ENCODE results near the gene CTIF.

The CTIF gene

GRCh38 chr18:48600046-48600445 is 61.2 kb downstream of the CTIF start:
- WGBS: 99% methylated on average over 6 of the region's 6 CpGs
- Histone ChIP-seq H3K27me3 (ENCODE audit: control insufficient read depth in 1 of 2, insufficient read depth in 1 of 2, low read length in 2 of 2) (no peaks in the 10 kb centered on the region), H2AFZ (ENCODE audit: low read depth, low read length) (no peak overlapping the region), H3K4me1 (ENCODE audit: control insufficient read depth, insufficient read depth, low read depth, low read length) (peaks cover 15% of the 10 kb centered on the region), H2BK12ac (ENCODE audit: low read length in 2 of 2) (no peak overlapping the region), H3K9ac (ENCODE audit: low read length) (no peak overlapping the region), H2BK120ac (ENCODE audit: low read depth, low read length) (no peak overlapping the region), H3K4ac (ENCODE audit: low read depth in 1 of 2, low read length in 2 of 2) (no peak overlapping the region), H3K36me3 (ENCODE audit: control insufficient read depth in 1 of 2, insufficient read depth in 2 of 2, low read depth in 1 of 2, low read length in 2 of 2) (peaks cover 14 to 23% of the 10 kb centered on the region in 2 experiments), H4K91ac (ENCODE audit: low read length) (no peak overlapping the region), H3K79me1 (replicated peaks; ENCODE audit: low read length, poor library complexity, severe bottlenecking) (peaks cover 39% of the 10 kb centered on the region), H2BK15ac (ENCODE audit: low read depth, poor library complexity, severe bottlenecking) (no peak overlapping the region), H3K23ac (ENCODE audit: low read length in 2 of 2) (no peak overlapping the region), H3K27ac (ENCODE audit: low read length, poor library complexity, severe bottlenecking) (no peak overlapping the region), H3K4me2 (ENCODE audit: low read length, poor library complexity, severe bottlenecking) (no peak overlapping the region), H2AK5ac (ENCODE audit: low read length, severe bottlenecking) (no peak overlapping the region), H3K14ac (ENCODE audit: low read length in 2 of 2) (no peak overlapping the region), H4K8ac (ENCODE audit: low read length) (no peak overlapping the region), H2BK5ac (ENCODE audit: low read depth, low read length, poor library complexity, severe bottlenecking) (no peak overlapping the region), H3K4me3 (ENCODE audit: insufficient read depth in 1 of 2, low read depth in 1 of 2, low read length in 2 of 2) (no peak overlapping the region), H3K9me3 (ENCODE audit: control insufficient read depth, low read length) (no peaks in the 10 kb centered on the region), H3K18ac (ENCODE audit: low read depth in 1 of 2, low read length in 2 of 2) (no peak overlapping the region)
- DNase-seq: no peak

DNA sequence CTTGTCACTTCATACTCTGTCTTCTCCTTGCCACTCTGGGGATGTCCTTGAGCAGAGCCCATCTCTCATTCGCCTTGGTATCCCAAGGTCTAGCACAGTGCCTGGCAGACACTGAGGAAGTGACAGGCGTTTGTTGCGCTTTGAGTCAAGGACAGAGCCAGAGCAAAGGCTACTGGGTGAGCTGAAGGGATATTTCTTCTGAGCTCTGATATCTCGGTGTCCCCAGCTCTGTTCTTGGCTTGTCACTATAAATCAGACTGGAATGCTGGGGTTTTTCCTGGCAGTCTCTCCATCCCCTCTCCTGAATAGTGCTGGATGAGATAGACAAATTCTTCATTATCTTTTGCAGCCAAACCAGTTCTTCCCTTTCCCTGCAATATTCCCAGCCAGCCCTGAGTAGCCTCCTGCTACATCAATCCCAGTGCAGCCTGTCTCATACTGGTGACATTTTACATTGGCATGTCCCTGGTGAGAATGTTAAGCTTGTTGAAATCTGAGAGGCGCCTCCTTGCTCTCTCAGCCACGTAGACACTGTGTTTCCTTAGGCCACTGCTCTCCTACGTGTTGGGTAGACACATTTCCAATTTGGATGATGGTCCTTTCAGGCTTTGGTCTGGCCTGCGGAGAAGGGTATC is 61.7 kb downstream of the CTIF start:
- Histone ChIP-seq H3K27me3 (ENCODE audit: control insufficient read depth in 1 of 2, insufficient read depth in 1 of 2, low read length in 2 of 2) (no peaks in the 10 kb centered on the region), H2BK15ac (ENCODE audit: low read depth, poor library complexity, severe bottlenecking) (no peak overlapping the region), H3K79me1 (replicated peaks; ENCODE audit: low read length, poor library complexity, severe bottlenecking) (peaks cover 36% of the 10 kb centered on the region), H2BK12ac (ENCODE audit: low read length in 2 of 2) (peak overlapping the region in 1 of 2 experiments; percentile 11), H3K4ac (ENCODE audit: low read depth in 1 of 2, low read length in 2 of 2) (peak overlapping the region in 1 of 2 experiments; percentile 7), H3K18ac (ENCODE audit: low read depth in 1 of 2, low read length in 2 of 2) (no peak overlapping the region), H3K9ac (ENCODE audit: low read length) (no peak overlapping the region), H3K4me1 (ENCODE audit: control insufficient read depth, insufficient read depth, low read depth, low read length) (peaks cover 19% of the 10 kb centered on the region), H3K27ac (ENCODE audit: low read length, poor library complexity, severe bottlenecking) (no peak overlapping the region), H3K23ac (ENCODE audit: low read length in 2 of 2) (no peak overlapping the region), H3K36me3 (ENCODE audit: control insufficient read depth in 1 of 2, insufficient read depth in 2 of 2, low read depth in 1 of 2, low read length in 2 of 2) (peaks cover 11 to 19% of the 10 kb centered on the region in 2 experiments), H2BK120ac (ENCODE audit: low read depth, low read length) (no peak overlapping the region), H3K4me3 (ENCODE audit: insufficient read depth in 1 of 2, low read depth in 1 of 2, low read length in 2 of 2) (no peak overlapping the region), H3K4me2 (ENCODE audit: low read length, poor library complexity, severe bottlenecking) (no peak overlapping the region), H2AK5ac (ENCODE audit: low read length, severe bottlenecking) (peak overlapping the region; percentile 9), H2BK5ac (ENCODE audit: low read depth, low read length, poor library complexity, severe bottlenecking) (peak overlapping the region; percentile 53), H3K14ac (ENCODE audit: low read length in 2 of 2) (peak overlapping the region in 1 of 2 experiments; percentile 58), H3K9me3 (ENCODE audit: control insufficient read depth, low read length) (no peaks in the 10 kb centered on the region), H4K91ac (ENCODE audit: low read length) (no peak overlapping the region), H4K8ac (ENCODE audit: low read length) (no peak overlapping the region), H2AFZ (ENCODE audit: low read depth, low read length) (no peak overlapping the region)
- DNase-seq: peak; percentile 43
- 71% methylated on average over 8 of the region's 8 CpGs for WGBS

DNA sequence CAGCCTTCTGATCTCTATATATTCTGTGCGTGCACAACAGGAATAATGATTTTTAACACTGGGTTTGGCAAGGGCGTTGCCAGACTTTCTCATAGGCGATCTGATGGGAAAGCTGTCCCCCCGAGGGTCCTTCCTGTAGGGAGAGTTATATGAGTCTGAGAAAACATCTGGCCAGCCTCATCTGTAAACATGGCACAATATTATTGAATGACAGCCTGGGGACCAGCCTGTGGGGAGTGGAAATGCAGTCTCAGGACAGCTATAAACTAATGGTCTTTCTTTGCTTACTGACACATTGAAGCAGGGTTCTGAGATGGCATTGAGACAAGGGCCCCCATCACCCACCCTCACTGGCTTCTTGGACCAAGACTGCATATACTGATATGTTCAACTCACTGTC is 62.5 kb downstream of the CTIF start:
- Histone ChIP-seq H4K91ac (ENCODE audit: low read length) (no peak overlapping the region), H2AFZ (ENCODE audit: low read depth, low read length) (no peak overlapping the region), H2BK15ac (ENCODE audit: low read depth, poor library complexity, severe bottlenecking) (no peak overlapping the region), H3K4me3 (ENCODE audit: insufficient read depth in 1 of 2, low read depth in 1 of 2, low read length in 2 of 2) (no peak overlapping the region), H3K23ac (ENCODE audit: low read length in 2 of 2) (no peak overlapping the region), H3K4ac (ENCODE audit: low read depth in 1 of 2, low read length in 2 of 2) (no peak overlapping the region), H3K79me1 (replicated peaks; ENCODE audit: low read length, poor library complexity, severe bottlenecking) (peaks cover 34% of the 10 kb centered on the region), H3K9me3 (ENCODE audit: control insufficient read depth, low read length) (no peaks in the 10 kb centered on the region), H3K4me1 (ENCODE audit: control insufficient read depth, insufficient read depth, low read depth, low read length) (peaks cover 25% of the 10 kb centered on the region), H3K14ac (ENCODE audit: low read length in 2 of 2) (no peak overlapping the region), H2AK5ac (ENCODE audit: low read length, severe bottlenecking) (peak overlapping the region; percentile 9), H2BK120ac (ENCODE audit: low read depth, low read length) (no peak overlapping the region), H2BK12ac (ENCODE audit: low read length in 2 of 2) (no peak overlapping the region), H3K18ac (ENCODE audit: low read depth in 1 of 2, low read length in 2 of 2) (no peak overlapping the region), H3K36me3 (ENCODE audit: control insufficient read depth in 1 of 2, insufficient read depth in 2 of 2, low read depth in 1 of 2, low read length in 2 of 2) (peaks cover 5 to 17% of the 10 kb centered on the region in 2 experiments), H3K27ac (ENCODE audit: low read length, poor library complexity, severe bottlenecking) (no peak overlapping the region), H3K4me2 (ENCODE audit: low read length, poor library complexity, severe bottlenecking) (no peak overlapping the region), H3K27me3 (ENCODE audit: control insufficient read depth in 1 of 2, insufficient read depth in 1 of 2, low read length in 2 of 2) (no peaks in the 10 kb centered on the region), H4K8ac (ENCODE audit: low read length) (no peak overlapping the region), H3K9ac (ENCODE audit: low read length) (no peak overlapping the region), H2BK5ac (ENCODE audit: low read depth, low read length, poor library complexity, severe bottlenecking) (no peak overlapping the region)
- DNase-seq: no peak
- 73% methylated on average over 4 of the region's 4 CpGs for WGBS

DNA sequence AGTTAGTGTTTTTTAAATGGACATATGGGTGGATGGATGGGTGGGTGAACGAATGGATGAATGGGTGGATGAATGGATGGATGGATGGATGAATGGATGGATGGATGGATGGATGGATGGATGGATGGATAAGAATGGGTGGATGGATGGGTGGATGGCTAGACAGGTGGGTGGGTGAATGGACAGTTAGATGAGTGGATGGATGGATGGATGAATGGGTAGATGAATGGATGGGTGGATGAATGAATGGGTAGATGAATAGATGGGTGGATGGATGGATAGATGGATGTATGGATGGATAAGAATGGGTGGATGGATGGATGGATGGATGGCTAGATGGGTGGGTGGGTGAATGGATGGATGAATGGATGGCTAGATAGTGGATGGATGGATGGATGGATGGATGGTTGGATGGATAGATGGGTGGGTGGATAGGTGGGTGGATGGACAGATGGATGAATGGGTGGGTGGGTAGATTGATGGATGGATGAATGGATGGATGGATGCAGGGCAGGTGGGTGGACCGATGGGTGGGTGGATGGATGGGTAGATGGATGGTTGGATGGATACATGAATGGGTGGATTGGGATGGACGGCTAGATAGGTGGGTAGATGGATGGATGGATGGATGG is 64.0 kb downstream of the CTIF start:
- whole genome bisulfite sequencing: 94% methylated on average over 3 of the region's 3 CpGs
- H3K9me3 ChIP-seq (ENCODE audit: control insufficient read depth, low read length): no peaks in the 10 kb centered on the region
- no peak overlapping the region for H2BK15ac ChIP-seq (ENCODE audit: low read depth, poor library complexity, severe bottlenecking)
- no peaks in the 10 kb centered on the region for H3K27me3 ChIP-seq (ENCODE audit: control insufficient read depth in 1 of 2, insufficient read depth in 1 of 2, low read length in 2 of 2)
- no peak overlapping the region for H3K14ac ChIP-seq (ENCODE audit: low read length in 2 of 2)
- H3K4me3 ChIP-seq (ENCODE audit: insufficient read depth in 1 of 2, low read depth in 1 of 2, low read length in 2 of 2): no peak overlapping the region
- no peak overlapping the region for H2AK5ac ChIP-seq (ENCODE audit: low read length, severe bottlenecking)
- DNase-seq: no peak
- peak overlapping the region; percentile 5 for H4K91ac ChIP-seq (ENCODE audit: low read length)
- H2BK5ac ChIP-seq (ENCODE audit: low read depth, low read length, poor library complexity, severe bottlenecking): no peak overlapping the region
- H2AFZ ChIP-seq (ENCODE audit: low read depth, low read length): no peak overlapping the region
- H3K27ac ChIP-seq (ENCODE audit: low read length, poor library complexity, severe bottlenecking): no peak overlapping the region
- no peak overlapping the region for H3K23ac ChIP-seq (ENCODE audit: low read length in 2 of 2)
- peaks cover 5 to 12% of the 10 kb centered on the region in 2 experiments for H3K36me3 ChIP-seq (ENCODE audit: control insufficient read depth in 1 of 2, insufficient read depth in 2 of 2, low read depth in 1 of 2, low read length in 2 of 2)
- H3K4ac ChIP-seq (ENCODE audit: low read depth in 1 of 2, low read length in 2 of 2): no peak overlapping the region
- peaks cover 33% of the 10 kb centered on the region for H3K79me1 ChIP-seq (replicated peaks; ENCODE audit: low read length, poor library complexity, severe bottlenecking)
- no peak overlapping the region for H2BK12ac ChIP-seq (ENCODE audit: low read length in 2 of 2)
- H3K4me2 ChIP-seq (ENCODE audit: low read length, poor library complexity, severe bottlenecking): no peak overlapping the region
- H3K9ac ChIP-seq (ENCODE audit: low read length): no peak overlapping the region
- peaks cover 37% of the 10 kb centered on the region for H3K4me1 ChIP-seq (ENCODE audit: control insufficient read depth, insufficient read depth, low read depth, low read length)
- H4K8ac ChIP-seq (ENCODE audit: low read length): no peak overlapping the region
- no peak overlapping the region for H3K18ac ChIP-seq (ENCODE audit: low read depth in 1 of 2, low read length in 2 of 2)
- H2BK120ac ChIP-seq (ENCODE audit: low read depth, low read length): no peak overlapping the region

All from mesenchymal stem cell (in vitro differentiated cells and primary cell).